ENCODE data around the gene PRXL2B. TPM values are rescaled to one million over a fixed set of nuclear protein-coding genes. Genes with fewer than 3 reads are reported as not detected.

The PRXL2B gene
- total RNA-seq (2014; rRNA removed; shearing (Covaris generic); ENCODE audit: low replicate concordance): 9.6 and 12.3 TPM in 2 replicates

GRCh38 chr1:2586154-2587070 lies at the start of gene PRXL2B:
TSS of gene PRXL2B (plus strand) at chr1:2586777. CDS start at chr1:2586886, 109 bp downstream.
- peak within 1 kb of the TSS; percentile 60 for H3K4me3 ChIP-seq
- no peaks in the 10 kb centered on the region for H3K9me3 ChIP-seq
- H3K36me3 ChIP-seq: no peaks in the 10 kb centered on the region
- peak; percentile 98 for DNase-seq
- peaks cover 6% of the 10 kb centered on the region for H3K27me3 ChIP-seq

GRCh38 chr1:2537784-2538115 lies 48.8 kb upstream of the PRXL2B start:
- Histone ChIP-seq H3K4me3 (no peak overlapping the region), H3K36me3 (no peaks in the 10 kb centered on the region), H3K27me3 (no peaks in the 10 kb centered on the region), H3K9me3 (no peaks in the 10 kb centered on the region)
- no peak for DNase-seq

- no peak for DNase-seq
- Histone ChIP-seq H3K36me3 (no peaks in the 10 kb centered on the region), H3K27me3 (no peaks in the 10 kb centered on the region), H3K4me3 (no peak overlapping the region), H3K9me3 (no peaks in the 10 kb centered on the region)
Measured at GRCh38 chr1:2538376-2538775, 48.2 kb upstream of the PRXL2B start.

- Histone ChIP-seq H3K4me3 (no peak overlapping the region), H3K9me3 (no peaks in the 10 kb centered on the region), H3K36me3 (no peaks in the 10 kb centered on the region), H3K27me3 (no peaks in the 10 kb centered on the region)
- DNase-seq: no peak
Measured at GRCh38 chr1:2538872-2539271, 47.7 kb upstream of the PRXL2B start.

GRCh38 chr1:2539312-2539907 lies 47.2 kb upstream of the PRXL2B start:
- DNase-seq: no peak
- Histone ChIP-seq H3K9me3 (no peaks in the 10 kb centered on the region), H3K27me3 (no peaks in the 10 kb centered on the region), H3K36me3 (no peaks in the 10 kb centered on the region), H3K4me3 (no peak overlapping the region)

- no peaks in the 10 kb centered on the region for H3K9me3 ChIP-seq
- H3K27me3 ChIP-seq: no peaks in the 10 kb centered on the region
- no peak for DNase-seq
- H3K36me3 ChIP-seq: no peaks in the 10 kb centered on the region
- H3K4me3 ChIP-seq: no peak overlapping the region
Measured at GRCh38 chr1:2540816-2541492, 45.6 kb upstream of the PRXL2B start.

- no peaks in the 10 kb centered on the region for H3K9me3 ChIP-seq
Measured at GRCh38 chr1:2541619-2542245, 44.8 kb upstream of the PRXL2B start.

GRCh38 chr1:2542246-2542915 lies 44.2 kb upstream of the PRXL2B start:
- DNase-seq: no peak
- no peak overlapping the region for H3K4me3 ChIP-seq

More at GRCh38 chr1:2541619-2542245, 44.8 kb upstream of the PRXL2B start:
- no peaks in the 10 kb centered on the region for H3K36me3 ChIP-seq
- no peak overlapping the region for H3K4me3 ChIP-seq
- no peak for DNase-seq
- H3K27me3 ChIP-seq: no peaks in the 10 kb centered on the region

GRCh38 chr1:2543543-2544092 lies 43.0 kb upstream of the PRXL2B start:
- no peaks in the 10 kb centered on the region for H3K36me3 ChIP-seq
- DNase-seq: no peak
- no peak overlapping the region for H3K4me3 ChIP-seq
- no peaks in the 10 kb centered on the region for H3K27me3 ChIP-seq
- H3K9me3 ChIP-seq: no peaks in the 10 kb centered on the region

More at GRCh38 chr1:2542246-2542915, 44.2 kb upstream of the PRXL2B start:
- Histone ChIP-seq H3K36me3 (no peaks in the 10 kb centered on the region), H3K27me3 (no peaks in the 10 kb centered on the region), H3K9me3 (no peaks in the 10 kb centered on the region)

GRCh38 chr1:2544093-2544874 lies 42.3 kb upstream of the PRXL2B start:
- no peaks in the 10 kb centered on the region for H3K36me3 ChIP-seq
- no peak for DNase-seq
- no peaks in the 10 kb centered on the region for H3K9me3 ChIP-seq
- H3K4me3 ChIP-seq: no peak overlapping the region
- H3K27me3 ChIP-seq: no peaks in the 10 kb centered on the region

GRCh38 chr1:2544875-2545640 lies 41.5 kb upstream of the PRXL2B start:
- Histone ChIP-seq H3K27me3 (no peaks in the 10 kb centered on the region), H3K9me3 (no peaks in the 10 kb centered on the region), H3K36me3 (no peaks in the 10 kb centered on the region), H3K4me3 (no peak overlapping the region)
- no peak for DNase-seq

GRCh38 chr1:2545754-2546514 lies 40.6 kb upstream of the PRXL2B start:
- peak overlapping the region; percentile 38 for H3K4me3 ChIP-seq
- no peaks in the 10 kb centered on the region for H3K27me3 ChIP-seq
- no peaks in the 10 kb centered on the region for H3K36me3 ChIP-seq
- DNase-seq: peak; percentile 37
- no peaks in the 10 kb centered on the region for H3K9me3 ChIP-seq

GRCh38 chr1:2546515-2547209 lies 39.9 kb upstream of the PRXL2B start:
- Histone ChIP-seq H3K27me3 (no peaks in the 10 kb centered on the region), H3K36me3 (no peaks in the 10 kb centered on the region), H3K9me3 (no peaks in the 10 kb centered on the region), H3K4me3 (peak overlapping the region; percentile 38)
- DNase-seq: peak; percentile 75

Measured in MG63 (cell line).